ELR (cell line): Measurements from ENCODE around the gene XYLT2.

Source experiments
- DNase-seq: peaks from one replicate; pipeline ENCODE4 v3.0.0-alpha.2; 2015; ENCODE audit warnings: low read depth

XYLT2 gene

DNA sequence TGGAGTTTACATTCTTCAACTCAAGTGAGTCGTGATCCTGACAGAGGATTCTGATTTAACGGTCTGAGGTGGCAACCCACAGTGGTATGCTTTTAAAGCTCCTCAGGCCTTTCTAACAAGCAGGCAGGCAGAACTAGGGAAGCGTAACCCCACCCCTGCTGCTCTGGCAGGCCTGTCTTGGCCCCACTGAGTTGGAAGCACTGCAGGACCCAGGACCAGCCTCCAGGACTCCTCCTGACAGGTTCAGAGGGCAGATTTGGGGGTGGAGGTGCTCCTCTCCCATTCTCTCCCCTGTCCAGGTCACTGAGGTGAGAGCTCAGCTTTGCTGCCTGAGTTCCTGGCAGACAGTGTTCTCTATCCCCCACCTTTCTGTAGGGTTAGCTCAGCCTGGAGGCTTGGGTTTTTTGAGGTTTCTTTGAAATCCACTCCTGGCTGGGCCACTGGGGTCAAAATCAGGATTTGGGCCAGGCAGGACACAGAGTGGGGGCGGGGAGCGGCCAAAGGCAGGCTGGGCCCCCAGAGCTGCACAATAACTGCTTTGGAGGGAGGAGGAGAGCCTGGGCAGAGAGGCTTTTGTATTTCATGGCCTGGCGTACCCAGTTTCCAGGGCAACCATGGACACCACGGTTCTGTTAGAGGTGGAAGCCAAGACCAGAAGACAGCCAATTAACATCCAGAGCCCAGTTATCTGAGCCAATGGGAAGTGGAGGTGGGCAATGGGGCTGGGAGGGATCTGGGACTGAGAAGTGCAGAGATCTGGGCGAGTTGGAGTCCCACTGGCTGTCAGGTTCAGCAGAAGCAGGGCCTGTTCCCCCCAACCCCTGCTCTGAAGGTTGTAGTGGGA is 17.5 kb downstream of the XYLT2 start:
- DNase-seq = no peak

DNA sequence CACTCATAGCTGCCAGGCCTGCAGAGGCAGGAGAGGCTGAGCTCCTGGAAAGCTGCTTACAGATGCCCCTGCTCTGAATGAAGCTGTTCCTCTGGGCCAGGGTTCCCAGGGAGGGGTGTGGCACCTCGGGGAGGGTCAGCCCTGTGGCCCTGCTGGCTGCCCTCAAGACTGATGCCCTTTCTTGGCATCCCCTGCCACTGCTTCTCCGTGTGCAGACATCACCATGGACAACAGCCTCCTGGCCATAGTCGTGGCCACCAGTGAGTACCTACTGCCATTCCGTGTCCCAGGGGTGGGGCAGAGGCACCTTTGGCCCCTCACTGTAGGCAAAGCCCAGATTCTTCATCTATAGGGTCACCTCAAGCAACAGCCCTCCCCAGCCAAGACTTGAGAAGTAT is 18.1 kb downstream of the XYLT2 start:
- no peak for DNase-seq

DNA sequence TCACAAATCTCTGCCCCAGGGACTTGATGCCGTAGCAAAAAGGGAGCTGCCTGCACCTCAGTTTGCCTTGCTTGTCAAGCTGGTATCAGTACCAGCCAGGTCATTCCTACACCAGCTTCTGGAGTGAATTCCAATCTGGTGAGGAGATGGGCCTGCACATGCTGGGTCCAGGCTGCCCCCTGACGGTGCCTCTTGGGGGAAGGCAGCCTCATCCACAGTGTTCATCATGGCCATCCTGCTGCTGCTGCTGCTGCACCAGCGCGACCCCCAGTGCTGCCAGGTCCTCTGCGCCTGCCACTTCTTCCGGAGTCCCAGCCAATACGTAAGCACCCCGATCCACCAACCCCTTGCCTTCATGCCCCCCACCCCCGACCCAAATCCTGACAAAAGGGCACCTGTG is 18.8 kb downstream of the XYLT2 start:
- DNase-seq = peak; percentile 78

DNA sequence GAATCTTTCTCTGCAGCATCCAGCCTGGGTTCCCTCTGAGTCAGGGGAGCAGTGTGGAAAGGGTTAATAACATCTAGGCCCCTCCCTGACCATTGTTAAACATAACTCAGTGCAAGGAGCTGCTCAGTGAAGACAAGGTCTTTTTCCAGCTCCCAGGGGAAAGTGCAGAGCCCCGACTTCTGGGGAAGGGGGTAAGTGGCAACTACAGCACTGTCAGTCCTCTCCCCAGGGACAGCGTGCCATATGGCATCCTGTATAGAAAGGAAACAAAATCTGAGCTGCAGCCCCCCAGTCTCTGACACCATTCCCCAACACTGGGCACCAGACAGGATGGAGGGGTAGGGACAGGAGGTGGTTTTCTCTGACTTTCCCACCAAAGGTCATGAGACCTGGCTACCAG is 19.2 kb downstream of the XYLT2 start:
- no peak for DNase-seq

DNA sequence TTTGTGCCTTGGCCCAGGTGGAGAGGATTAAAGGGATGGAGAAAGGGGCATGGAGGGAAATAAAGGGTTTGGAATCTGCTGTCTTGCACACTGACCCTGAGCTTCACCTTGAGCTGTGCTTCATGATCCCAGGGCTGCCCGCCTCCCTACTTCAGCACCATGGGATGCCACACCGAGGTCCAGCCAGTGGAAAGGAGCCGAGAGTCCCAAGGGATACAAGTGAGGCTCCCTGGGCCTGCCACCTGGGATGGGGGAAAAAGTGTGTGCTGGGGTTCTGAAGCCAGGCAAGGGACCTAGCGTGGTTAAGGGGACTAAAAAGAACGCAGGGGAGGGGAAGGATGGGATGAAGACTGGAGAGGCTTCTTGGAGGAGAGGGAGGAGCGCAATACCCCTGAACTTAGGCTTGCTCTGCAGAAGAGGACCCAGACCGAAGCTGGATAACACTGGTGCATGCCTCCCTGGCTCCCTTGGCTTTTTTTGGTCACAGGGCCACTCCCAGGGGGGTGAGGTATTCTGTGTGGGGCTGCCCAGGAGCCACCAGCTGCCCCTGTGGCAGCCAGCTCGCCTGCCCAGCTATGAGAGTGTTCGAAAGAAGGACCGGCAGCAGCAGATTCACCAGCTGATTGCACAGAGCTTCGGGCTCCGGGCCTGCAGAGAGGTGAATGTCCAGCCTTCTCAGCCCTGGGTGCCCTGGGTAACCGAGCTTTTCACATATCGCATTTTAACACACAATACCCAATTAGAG is 19.9 kb downstream of the XYLT2 start:
- DNase-seq = no peak

DNA sequence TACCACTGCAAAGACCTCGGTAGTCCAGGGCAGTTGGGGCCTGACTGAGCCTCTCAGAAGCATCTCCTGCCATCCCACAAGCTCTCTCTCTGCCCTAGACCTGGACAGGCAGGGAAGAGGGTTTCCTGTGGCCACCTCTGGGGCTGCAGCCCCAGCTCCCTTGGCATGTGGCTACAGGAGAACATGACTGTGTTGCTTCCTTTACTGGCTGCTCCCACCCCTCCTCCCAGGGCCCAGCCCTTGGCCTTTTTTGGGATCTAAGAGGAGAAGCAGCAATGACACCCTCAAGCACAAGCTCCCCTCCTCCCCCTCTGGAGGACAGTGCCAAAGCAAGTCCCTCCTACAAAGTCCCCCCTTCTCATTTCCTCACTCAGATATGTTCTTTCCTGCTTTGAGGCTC is 21.5 kb downstream of the XYLT2 start:
- no peak for DNase-seq

DNA sequence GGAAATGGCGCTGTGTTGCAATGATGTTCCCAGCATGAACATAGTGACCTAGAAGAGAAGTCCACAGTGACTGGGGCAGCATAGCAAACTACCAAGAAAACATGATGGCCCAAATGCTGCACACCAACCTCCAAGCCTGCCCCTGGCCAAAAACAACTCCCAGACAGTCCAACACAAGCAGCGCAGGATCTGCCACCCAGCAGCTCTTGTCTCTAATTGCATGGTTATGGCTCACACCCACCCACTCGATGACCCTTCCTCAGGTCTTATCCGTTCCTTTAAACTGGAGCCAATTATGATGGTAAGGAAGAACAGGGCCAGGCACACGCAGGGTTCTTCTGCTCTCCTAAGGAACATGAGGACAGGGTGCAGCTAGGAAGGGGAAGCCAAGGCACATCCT is 24.1 kb downstream of the XYLT2 start:
- no peak for DNase-seq

DNA sequence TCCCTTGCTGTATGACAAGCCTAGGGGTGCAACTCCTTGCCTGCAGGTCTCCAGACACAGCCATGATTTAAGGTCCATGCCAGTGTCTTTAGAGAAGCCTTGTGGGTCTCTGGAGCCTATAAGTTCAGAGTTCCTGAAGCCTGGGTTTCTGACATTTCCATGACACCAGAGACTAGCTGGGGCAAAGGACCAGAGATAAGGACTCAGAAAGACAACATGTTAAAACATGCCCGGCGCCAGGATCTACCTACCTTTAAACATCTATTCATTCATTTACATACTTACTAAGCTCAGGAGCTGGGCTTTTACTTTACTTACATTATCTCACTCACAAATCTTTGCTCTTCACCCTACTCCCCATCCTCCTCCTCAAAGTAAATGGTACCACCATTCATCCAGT is 25.6 kb downstream of the XYLT2 start:
- no peak for DNase-seq

DNA sequence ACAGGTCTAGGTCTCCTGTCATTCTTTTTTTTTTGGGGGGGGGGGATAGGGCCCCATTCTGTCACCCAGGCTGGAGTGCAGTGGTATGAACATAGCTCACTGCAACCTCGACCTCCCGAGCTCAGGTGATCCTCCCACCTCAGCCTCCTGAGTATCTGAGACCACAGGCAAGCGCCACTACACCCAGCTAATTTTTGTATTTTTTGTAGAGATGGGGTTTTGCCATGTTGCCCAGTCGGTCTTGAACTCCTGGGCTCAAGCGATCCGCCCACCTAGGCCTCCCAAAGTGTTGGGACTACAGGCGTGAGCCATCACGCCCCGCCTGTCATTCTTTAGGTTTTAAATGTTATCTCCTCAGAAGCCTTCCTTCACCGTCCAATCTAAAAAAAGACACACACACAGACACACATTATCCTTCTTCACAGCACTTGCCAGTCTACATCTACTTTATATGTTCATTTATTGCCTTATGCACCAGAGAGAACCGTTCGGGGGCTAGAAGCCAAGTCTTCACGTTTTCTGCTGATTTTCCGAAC is 26.4 kb downstream of the XYLT2 start:
- no peak for DNase-seq

DNA sequence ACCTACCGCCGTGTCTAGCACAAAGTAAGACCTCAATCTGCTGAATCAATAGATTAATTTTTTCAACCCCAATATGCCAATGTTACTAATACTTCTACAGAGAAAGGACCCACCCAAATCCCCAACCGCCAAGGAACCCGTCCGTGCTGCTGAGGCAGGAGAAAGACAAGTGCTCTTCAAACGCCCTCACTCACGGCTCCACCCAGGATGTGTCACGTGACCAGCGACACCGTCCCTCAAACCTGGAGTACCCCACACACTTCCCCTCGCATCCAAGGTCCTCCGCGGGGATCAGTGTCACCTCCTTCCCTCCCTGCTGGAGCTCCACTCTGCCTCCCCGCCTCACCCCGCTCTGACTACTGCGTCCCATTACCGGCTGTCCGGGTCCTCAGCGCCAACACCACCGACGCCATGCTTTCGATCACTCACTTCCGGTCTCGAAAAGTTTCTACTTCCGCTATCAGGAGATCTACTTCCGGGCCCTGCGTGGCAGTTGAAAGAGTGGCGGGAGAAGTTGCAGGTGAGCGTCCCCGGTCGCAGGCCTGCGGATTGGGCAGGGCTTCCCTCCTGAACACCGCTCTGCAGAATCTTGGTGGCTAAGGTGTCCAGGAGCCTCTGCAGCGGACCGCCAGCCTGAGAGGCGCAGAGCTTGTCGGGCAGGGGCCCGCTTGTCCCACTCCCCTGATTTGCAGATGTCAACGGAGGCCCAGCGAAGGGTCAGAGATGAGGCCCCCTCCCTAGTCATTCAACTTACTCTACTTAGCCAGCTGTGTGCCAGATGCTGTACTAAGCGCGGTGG is 27.0 kb downstream of the XYLT2 start, which contains the start of the genes EME1 and MRPL27:
TSS of gene EME1 (plus strand) at position 472 of the 799 bp plus-strand sequence. CDS start 1,980 bp downstream, outside the sequence.
TSS of gene MRPL27 (minus strand) at position 427 of the 799 bp plus-strand sequence. CDS start at position 413, 14 bp downstream.
- peak; percentile 95 for DNase-seq

DNA sequence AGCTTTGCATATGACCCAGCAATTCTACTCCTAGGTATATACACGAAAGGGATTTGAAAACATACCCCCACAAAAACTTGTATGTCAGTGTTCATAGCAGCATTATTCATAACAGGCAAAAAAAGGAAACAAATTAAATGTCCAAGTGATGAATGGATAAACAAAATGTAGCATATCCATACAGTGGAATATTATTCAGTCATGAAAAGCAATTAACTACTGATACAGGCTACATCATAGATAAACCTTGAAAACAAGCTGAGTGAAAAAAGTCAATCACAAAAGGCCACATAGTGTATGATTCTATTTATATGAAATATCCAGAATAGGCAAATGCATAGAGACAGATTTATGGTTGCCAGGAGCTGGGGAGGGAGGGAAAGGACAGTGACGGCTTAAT is 27.8 kb downstream of the XYLT2 start:
- no peak for DNase-seq

DNA sequence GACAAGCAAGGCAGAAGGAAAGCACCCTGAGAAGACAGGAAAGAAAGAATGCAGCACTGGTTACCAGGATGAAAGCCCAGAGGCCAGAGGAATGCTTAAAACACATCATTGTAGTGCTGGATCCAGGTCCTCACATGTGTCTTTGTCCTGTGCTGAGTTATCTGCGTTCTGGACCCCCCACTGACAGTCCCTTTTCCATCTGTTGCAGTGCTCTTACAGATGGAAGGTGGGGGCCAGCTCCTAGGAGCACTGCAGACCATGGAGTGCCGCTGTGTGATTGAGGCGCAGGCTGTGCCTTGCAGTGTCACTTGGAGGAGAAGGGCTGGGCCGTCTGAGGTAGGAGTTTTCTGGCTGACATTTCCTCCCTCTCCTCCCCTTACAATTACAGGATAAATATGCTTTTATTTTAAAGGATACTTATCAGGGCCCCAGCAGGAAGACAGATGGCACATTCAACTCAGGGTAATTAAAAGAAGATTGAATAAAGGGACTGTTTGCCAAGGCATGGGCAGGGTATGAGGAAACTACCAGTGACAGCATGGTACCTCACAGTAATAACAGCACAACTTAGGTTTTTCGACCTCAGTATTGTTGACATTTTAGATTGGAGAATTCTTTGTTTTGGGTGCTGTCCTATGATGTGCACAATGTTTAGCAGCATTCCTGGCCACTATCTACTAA is 30.1 kb downstream of the XYLT2 start:
- DNase-seq = no peak

DNA sequence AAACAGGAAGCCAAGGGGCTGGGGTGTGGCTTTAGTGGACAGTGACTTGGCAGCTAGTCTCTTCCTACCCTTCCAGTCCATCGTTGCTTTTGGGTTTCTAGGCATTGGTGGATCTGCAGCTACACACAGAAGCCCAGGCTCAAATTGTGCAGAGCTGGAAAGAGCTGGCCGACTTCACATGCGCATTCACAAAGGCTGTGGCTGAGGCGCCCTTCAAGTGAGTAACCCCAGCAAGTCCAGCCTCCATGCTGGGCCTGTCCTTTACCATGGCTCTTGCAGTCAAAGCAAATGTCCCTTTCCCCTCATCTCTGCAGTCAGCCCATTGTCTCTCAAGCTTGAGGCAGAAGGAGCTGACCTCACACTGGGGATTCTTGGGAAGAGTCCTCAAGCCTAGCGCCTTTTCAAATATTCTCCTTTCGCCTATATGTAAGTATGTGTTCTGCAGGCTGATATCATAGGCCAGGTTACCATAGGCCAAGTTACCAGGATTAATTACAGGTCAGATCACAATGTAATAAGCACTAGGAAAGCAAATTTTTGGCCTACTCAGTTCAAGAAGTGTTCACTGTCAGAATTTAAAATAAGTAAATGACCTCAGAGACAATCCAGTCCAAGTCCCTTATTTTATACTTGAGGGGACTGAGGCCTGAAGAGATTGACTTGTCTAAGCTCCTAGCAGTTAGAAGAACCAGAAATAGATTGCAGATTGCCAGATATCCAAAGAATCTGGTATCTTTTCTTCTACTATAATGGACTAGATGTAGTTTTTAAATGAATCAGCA is 33.6 kb downstream of the XYLT2 start:
- no peak for DNase-seq

DNA sequence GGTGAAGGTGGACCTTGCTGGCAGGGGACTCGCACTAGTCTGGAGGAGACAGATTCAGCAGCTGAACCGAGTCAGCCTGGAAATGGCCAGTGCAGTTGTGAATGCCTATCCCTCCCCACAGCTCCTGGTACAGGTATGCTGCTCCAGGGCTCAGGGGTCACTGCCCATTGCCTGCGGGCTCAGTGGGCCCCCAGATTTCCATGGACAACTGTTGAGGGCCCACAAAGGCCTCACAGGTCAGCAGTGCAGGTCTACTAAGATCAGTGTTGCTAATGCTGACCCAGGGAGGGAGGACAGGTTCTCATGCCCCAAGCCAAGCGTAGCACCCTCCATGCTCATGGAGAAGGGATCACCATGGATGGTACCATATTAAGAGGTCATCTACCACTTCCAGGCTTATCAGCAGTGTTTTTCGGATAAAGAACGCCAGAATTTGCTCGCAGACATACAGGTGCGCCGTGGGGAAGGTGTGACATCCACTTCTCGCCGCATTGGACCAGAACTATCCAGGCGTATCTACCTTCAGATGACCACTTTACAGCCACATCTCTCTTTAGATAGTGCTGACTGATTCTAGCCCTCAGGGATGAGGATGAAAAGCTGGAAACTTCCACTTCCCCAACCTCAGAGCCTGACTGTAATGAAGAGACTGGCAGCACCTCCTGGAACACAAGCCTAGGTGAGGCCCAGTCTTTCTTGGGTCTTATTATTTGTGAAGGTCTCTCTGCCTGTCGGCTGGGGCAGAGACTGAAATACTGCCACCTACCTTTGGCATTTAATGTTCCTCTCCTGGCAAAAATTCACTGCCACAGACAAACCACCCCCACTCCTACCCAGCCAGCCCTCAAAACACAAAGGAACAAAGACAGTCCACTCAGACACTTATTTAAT is 34.7 kb downstream of the XYLT2 start:
- DNase-seq = peak; percentile 45

DNA sequence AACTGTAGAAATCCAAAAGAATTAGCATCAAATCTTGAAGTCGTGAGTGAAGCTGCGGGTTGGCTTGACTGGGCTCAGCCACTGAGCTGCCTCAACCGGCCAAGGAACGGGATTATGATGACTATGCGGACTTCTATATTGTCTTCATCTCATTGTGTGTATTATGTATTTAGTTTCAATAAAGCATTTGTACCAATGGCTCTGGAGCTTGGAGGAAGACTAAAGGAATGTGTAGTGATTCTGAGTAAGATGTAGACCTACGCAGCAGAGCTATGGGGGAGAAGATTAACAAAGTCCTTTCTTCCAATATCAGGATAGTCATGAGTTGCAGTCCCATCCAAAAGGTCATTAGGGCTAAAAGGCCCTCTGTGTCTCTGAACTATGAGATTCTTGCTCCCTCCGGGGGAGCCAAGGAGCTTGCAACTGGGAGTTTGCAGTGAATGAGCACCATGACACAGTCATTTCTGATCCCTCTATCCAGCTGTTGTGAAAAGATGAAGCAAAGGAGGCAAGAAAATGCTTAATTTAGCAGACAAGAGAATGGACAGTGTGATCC is 35.4 kb downstream of the XYLT2 start:
- DNase-seq = no peak

DNA sequence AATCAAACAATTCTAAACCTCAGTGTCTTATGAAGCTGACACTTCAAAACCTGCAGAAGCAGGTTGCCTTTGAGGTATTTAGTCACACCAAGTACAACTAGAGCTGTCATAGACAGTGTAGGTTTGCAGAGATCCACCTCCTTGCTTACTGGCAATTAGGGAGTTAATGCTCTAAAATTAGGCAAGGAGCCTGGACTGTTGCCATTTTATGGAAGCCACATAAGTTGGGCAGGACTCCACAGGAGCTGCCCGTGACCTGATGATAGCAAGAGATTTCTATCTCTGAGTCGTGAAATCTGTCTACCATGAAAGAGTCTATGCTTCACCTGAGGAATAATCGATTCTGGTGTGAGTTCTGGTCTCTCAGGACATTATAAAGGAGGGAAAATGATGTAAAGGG is 36.0 kb downstream of the XYLT2 start:
- DNase-seq = no peak

DNA sequence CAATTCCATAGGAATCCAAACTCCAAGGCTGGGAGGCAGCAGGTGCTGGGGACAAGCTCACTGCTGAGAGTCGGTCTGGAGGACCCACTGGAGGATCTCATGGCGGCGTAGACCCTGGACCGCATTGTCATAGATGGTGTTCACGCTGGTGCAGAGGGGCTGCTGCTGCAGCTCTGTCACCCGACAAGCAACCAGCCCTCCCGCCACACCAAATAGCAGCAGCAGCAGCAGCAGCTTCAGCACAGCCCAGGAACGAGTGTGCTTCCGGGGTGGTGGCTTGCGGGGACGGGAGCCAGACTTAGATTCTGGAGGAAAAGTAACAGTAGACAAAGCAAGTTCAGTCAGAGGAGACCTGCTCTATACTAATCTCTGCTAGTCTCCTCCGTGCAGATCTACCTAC is 37.0 kb downstream of the XYLT2 start:
- no peak for DNase-seq

DNA sequence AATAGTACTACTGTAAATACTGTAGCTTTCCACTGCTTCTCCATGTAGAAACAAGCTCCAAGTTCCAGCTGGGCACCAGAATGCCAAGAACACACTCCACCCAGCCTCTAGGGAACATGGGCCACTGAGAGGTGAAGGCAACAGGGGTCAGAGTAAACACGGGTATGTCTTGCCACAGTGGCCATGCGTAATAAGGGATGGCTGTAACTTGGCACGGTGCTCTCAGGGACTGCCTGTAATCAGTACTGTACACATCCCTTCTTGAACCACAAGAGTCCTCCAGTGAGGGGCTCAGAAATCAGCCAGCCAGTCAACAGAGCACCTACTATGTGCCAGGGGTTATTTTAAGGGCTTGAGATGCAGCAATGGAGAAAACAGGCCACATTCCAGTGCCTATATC is 40.6 kb downstream of the XYLT2 start:
- DNase-seq = no peak

DNA sequence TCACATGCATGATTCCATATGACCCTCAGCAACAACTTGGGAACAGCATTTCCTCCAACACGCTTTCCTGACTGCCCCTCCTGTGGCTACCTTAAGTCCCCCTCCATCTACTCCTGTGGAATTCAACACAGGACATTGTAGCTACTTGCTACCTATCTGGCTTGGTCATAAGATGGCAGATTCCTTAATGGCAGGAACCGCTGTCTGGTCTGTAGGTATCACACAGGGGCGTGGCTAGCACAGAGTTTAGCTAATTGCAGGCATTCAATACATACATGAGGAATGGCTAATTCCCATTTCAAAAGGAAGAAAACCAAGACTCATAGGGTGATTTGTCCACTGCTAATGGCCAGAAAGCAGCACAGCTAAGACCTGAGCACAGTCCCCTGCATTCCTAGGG is 42.8 kb downstream of the XYLT2 start:
- DNase-seq = no peak
